Measurements from ENCODE around the gene NDRG4.
A peak's percentile ranks its signal among the peaks of the same experiment; 100 is the strongest.

NDRG4 gene

GRCh38 chr16:58497468-58497867 is 2.5 kb upstream of the NDRG4 start:
- no peak for DNase-seq

- DNase-seq: no peak
These were observed 2.0 kb upstream of the NDRG4 start for GRCh38 chr16:58497935-58498334.

GRCh38 chr16:58498341-58499091 is 1.4 kb upstream of the NDRG4 start:
- no peak for DNase-seq

- DNase-seq: no peak
These were observed 841 bp upstream of the NDRG4 start for GRCh38 chr16:58499092-58499511.

- DNase-seq: peak in 1 of 2 experiments; percentile 48
These were observed 693 bp downstream of the NDRG4 start for GRCh38 chr16:58500430-58501241.

- peak in 1 of 2 experiments; percentile 66 for DNase-seq
These were observed 1.5 kb downstream of the NDRG4 start for GRCh38 chr16:58501242-58502131.

GRCh38 chr16:58502217-58502921 is 2.4 kb downstream of the NDRG4 start:
- no peak for DNase-seq

- no peak for DNase-seq
These were observed 3.4 kb downstream of the NDRG4 start for GRCh38 chr16:58503166-58503862.

GRCh38 chr16:58503863-58504688 is 4.1 kb downstream of the NDRG4 start:
- DNase-seq: no peak

GRCh38 chr16:58506241-58507194 is 6.6 kb downstream of the NDRG4 start:
- peak; percentile 80 to 92 for DNase-seq

GRCh38 chr16:58507195-58507962 is 7.4 kb downstream of the NDRG4 start:
- peak in 1 of 2 experiments; percentile 50 for DNase-seq

GRCh38 chr16:58507963-58508670 is 8.2 kb downstream of the NDRG4 start:
- no peak for DNase-seq

GRCh38 chr16:58508671-58509251 is 8.8 kb downstream of the NDRG4 start:
- DNase-seq: no peak

GRCh38 chr16:58509256-58510096 is 9.5 kb downstream of the NDRG4 start:
- no peak for DNase-seq

- DNase-seq: no peak
These were observed 10.3 kb downstream of the NDRG4 start for GRCh38 chr16:58510097-58510775.

Data from NCI-H524 (cell line).